Right lobe of liver (tissue), 4 donors: ENCODE measurements around the gene SH3BGRL3.

Source experiments
- POLR2A ChIP-seq: fragments of 450-650 bp; IDR thresholded peaks from one replicate; pipeline ENCODE4 v1.6.1; 2017; ENCODE audit warnings: antibody characterized with exemption, mild to moderate bottlenecking
- TF ChIP-seq, protein P1 (sequence below), 4 donors: fragments of 200-600 bp in 3 of 4; fragments of 450-650 bp in 1 of 4; IDR thresholded peaks; one replicate each; pipeline versions ENCODE4 v1.5.1 to v1.8.0; 2016 to 2022; ENCODE audit warnings: antibody characterized with exemption in 4 of 4, mild to moderate bottlenecking in 2 of 4
- donor health status: DM: no; HTN: no; CAD: no.
- donor health status: DM: no; HTN: no; CAD: no.
- donor health status: DM: no; HTN: yes; CAD: no.

DNA sequence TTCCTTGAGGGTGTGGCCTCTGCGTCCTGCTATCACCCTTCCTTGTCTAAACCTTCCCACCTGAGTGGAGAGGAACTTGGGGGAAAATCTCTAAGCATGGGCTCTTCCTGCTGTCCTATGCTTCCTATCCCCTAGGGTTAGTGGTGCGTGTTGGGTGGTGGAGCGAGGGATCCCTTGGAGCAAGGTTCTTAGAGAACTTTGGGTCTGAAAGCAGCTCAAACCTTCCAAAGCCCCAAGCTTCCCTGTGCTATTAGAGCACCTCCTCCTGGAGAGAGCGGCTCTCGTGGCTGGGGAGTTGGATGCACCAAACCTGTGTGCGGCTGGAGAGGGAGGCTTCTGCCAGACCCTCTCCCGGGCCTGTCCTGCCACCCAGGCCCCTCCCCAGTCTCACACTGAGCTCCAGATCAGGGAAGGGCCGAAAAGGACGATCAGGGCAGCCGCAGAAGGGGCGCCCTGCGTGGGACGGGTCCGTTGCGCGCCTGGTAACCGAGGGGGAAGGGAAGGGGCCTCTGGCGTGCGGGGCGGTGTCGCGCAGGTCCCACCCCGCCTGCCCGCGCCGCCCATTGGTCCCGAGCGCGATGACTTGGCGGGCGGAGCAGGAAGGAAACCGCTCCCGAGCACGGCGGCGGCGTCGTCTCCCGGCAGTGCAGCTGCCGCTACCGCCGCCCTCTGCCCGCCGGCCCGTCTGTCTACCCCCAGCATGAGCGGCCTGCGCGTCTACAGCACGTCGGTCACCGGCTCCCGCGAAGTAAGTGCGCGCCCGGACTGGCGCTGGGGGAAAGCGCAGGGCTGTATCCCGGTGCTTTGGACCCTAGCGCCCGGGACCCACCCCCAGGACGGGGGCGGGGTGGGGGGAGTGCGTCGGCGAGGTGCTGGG is at the start of gene SH3BGRL3:
- TF ChIP-seq, protein P1, sequence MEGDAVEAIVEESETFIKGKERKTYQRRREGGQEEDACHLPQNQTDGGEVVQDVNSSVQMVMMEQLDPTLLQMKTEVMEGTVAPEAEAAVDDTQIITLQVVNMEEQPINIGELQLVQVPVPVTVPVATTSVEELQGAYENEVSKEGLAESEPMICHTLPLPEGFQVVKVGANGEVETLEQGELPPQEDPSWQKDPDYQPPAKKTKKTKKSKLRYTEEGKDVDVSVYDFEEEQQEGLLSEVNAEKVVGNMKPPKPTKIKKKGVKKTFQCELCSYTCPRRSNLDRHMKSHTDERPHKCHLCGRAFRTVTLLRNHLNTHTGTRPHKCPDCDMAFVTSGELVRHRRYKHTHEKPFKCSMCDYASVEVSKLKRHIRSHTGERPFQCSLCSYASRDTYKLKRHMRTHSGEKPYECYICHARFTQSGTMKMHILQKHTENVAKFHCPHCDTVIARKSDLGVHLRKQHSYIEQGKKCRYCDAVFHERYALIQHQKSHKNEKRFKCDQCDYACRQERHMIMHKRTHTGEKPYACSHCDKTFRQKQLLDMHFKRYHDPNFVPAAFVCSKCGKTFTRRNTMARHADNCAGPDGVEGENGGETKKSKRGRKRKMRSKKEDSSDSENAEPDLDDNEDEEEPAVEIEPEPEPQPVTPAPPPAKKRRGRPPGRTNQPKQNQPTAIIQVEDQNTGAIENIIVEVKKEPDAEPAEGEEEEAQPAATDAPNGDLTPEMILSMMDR (IDR thresholded peaks at IDR 0.05) = peak; percentile 11 to 41 (median 34)
- TF ChIP-seq POLR2A = peak; percentile 99
